Stimulated activated CD8-positive, alpha-beta memory T cell treated with anti-CD3 and anti-CD28 coated beads, Interleukin-12 subunit alpha, Interleukin-12 subunit beta, amount 100 ng/mL, for 4 hours (primary cell): ENCODE results near the gene RANBP1.

Source experiments
- DNase-seq: peaks from one replicate; pipeline ENCODE4 v3.0.0-alpha.2; 2020; ENCODE audit warnings: low read depth

Gene RANBP1

DNA sequence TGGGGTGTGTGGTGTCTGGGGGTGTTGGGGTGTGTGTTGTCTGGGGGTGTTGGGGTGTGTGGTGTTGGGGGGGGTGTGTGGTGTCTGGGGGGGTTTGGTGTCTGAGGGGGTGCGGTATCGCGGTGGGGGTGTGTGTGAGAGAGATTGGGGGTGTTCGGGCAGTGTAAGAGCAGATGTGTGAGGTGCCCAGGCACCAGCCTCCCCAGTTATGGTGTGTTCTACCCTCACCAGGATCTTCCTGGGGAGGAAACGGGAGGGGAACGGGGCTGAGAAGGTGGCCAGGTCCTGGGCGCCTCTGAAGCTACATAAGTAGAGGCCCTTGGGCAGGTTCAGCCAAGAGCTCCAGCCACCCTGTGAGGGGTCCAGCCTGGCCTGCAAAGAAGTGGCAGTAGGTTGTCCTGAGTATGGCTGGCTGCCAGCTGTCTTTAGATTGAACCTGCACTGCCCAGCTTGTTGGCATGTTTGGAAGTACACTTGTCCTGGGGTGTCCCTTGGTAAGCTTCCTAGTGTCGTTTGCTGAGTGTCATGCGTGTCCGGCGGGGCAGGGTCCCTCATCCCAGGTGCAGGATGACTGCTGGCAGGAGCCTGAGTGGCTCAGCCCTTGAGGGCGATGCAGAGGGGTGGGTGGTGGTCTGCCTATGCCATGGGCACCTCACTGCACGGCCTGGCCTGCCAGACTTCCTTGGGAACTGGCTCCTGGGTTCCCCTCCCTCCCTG is 7.6 kb downstream of the RANBP1 start:
- no peak for DNase-seq

DNA sequence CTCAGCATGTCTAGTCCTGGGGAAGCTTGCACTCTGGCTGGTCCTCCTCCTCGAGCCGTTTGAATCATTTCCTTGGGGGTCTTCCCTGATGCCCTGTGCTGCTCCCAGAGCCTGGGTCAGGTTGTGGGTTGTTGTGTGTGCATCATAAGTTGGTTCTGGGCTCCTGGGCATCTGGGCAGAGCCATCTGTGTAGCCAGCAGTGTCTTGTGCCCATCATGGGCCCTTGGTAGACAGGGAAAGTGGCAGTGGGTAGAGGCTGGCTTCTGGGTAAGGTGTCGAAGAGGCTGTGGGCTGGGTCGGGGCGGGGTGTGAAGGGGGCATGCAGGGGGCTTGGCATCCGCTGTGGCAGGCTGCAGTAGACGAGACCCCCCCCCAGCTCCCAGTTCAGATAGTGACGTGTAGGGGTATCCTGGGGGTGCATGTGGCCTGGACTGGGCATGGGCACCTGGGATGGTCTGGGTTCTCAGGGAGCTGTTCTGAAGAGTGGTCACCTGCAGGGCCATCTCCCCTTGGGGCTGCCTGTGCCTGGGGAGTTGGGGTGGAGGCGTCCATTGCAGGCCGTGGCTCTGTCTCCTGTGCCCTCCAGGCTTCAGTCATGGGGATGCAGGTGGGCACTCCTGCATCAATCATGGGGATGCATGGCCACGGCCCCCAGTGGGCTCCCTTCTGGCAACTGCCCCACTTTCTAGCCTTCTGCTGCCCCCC is 8.3 kb downstream of the RANBP1 start:
- DNase-seq = no peak

DNA sequence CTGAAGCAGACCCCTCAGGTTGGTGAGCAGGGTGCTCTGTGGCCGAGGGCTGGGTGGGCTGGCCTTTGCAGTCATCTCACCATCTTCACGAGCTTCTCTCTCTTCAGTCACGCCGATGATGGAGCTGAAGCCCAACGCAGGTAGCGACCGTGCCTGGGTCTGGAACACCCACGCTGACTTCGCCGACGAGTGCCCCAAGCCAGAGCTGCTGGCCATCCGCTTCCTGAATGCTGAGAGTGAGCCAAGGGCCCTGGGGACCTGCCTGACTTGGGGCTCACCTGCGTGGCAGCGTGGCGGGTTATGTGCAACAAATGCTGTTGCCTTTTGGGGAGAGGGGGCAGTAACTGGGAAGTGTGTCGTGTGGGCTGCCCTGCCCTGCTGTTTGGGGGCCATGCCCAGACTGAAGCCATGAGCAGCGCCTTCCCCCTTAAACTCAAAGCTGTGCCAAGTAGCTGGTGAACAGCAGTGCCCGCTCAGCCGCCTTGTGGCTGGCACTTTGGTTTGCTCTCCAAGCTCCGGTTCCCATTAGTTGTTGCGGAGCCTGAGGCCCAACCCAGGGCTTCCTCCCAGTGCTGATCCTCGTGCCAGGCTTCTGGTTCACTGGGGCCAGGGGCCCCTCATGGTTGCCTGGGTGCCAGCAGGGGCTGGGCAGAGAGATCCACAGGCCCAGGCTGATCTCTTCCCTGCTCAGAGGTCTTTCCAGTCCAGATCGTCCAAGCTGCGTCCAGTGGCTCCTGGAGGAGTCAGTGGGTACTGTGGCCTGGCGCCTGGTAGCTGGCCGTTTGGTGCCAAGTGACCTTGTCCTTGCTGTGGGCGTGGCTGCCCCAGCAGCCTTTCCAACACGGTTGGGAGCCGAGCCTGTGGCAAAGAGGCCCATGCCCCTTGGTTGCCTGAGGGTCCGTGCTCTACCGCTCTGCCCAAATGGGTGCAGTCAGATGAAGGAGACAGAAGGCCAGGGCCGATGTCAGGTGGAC is 9.6 kb downstream of the RANBP1 start:
- no peak for DNase-seq

DNA sequence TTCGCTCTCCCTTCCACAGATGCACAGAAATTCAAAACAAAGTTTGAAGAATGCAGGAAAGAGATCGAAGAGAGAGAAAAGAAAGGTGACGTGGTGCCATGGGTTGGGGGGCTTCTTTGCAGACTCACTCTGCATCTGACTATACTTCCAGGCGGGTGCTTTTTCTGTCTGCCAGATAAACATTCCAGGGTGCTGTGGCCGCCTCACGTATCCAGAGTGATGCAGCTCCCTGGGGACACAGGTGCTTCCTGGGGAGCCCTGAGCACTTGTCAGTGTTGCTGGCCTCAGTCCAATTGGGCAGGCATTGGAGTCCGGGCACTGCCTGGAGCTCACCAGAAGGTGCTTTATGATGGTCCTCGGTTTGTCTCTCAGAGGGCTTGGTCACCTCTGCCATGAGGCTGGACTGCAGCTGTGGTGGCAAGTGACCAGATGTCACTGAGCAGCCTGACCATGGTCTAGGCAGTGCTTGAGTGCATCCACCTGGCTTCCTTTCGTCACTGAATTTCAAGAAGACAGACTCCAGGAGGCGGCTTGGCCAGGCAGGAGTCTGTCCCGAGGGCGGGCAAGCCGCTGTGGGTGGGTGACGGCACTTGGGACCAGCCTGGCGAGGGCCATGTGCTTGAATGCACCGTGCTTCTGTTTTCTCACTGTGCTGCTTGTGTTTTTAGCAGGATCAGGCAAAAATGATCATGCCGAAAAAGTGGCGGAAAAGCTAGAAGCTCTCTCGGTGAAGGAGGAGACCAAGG is 10.6 kb downstream of the RANBP1 start:
- no peak for DNase-seq

DNA sequence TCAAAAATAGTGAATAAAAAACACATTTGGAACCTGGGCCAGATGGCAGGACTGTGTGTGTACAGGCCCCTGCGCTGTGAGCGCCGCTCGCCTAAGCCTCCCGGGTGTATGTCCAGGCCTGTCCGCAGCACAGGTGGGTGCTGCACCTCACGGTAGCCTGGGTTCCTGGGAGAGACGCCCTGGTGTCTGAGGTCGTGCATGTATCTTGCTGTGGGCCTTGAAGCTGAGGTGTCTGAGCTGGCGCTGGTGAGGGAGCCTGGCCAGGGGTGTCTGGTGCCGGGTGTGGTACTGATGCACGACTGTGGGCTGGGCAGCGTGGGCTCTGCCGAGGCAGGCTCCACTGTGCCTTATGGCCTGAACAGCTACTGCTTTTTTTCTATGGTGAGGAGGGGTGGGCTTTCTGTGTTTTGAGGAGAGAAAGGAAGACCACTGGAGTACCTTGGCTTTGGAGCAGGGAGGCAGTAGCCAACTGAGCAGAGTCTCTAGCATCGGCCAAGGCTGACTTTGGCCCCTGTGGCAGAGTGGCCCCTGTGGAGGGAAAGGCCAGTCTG is 11.5 kb downstream of the RANBP1 start:
- no peak for DNase-seq

DNA sequence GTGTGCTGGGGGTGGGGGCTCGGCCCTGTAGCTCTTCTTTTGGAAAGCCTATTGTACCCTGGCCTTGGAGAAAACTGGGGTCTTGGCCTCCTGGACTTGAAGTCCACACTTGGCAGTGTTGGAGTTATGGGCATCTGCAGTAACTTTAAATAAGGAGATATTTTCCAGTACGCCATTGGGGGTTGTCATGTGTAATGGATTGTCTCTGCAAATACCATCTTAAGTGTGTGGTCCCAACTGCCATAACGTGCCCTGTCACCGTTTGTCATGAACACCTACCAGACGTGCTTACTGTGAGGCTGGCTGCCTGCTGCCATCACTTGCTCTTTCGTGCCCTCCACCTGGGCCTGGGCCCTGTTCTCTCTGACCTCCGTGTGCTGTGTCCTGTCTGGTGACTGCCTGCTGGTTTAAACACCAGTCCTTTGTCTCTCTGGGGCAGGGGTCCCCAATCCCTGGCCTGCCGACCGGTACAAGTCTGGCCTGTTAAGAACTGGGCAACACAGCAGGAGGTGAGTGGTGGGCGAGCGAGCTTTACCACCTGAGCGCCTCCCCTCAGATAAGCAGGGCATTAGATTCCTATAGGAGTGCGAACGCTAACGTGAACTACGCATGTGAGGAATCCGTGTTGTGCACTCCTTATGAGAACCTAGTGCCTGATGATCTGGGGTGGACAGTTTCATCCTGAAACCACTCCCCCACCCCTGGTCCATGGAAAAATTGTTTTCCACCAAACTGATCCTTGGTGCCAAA is 12.1 kb downstream of the RANBP1 start:
- DNase-seq = no peak

DNA sequence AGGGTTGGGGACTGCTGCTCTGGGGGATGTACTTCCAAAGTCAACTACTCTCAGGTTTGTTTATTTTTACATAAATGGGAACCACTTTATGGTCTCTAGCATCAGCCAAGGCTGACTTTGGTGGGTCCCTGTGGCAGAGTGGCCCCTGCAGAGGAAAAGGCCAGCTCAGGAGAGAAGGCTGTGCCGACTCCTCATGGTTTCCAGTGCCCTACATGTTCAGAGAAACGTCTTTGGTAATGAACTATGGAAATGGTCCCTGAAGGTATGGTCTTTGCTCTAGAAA is 12.7 kb downstream of the RANBP1 start:
- DNase-seq = no peak

DNA sequence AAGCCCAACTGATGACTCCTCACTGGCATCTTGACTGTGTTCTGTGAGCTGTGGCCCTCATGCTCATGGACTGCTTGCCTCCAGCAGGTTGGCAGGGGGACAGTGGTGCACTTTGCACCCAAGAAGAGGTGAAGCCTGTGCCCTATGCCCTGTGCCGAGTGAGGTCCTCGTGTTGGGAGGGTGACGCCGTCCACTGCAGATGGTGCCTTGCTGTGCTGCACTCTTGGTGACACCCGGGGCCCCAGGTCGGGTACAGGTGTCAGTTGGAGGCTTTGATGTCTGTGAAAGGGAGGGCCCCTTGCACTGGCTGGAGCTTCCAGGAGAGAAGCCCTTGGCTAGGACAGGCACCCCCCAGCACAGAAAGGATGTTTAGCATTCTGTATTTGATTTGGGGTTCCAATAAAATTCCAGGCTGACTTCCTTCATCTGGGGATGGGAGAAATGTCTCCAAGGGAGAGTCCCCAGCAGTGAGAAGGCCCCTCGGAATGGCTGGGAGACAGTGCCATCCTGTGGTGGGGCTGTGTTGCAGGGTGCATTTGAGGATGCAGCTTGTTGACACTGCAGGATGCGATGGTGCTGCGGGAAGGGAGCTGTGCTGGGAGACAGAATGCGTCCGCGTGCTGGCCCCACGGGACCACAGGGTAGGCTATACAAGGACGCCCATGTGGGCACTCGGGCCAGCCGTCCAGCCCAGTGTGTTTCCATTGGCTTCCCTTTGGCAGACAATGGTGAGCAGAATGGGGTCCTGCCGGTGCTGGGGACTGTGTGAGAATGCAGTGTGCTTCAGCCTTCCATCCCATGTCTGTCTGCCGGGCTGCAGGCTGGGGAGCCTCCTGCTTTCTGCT is 13.2 kb downstream of the RANBP1 start:
- no peak for DNase-seq

DNA sequence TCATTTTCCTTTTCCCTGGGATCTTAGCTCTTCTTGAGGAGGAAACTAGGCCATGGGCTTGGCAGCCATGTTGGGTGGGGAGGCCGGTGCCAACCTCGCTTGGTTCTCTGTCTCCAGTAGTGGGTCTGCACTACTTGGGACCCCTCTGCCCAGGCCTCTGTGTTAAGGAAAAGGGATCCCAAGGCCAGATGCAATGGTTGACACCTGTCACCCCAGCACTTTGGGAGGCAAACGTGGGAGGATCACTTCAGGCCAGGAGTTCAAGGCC is 13.8 kb downstream of the RANBP1 start:
- DNase-seq = no peak

DNA sequence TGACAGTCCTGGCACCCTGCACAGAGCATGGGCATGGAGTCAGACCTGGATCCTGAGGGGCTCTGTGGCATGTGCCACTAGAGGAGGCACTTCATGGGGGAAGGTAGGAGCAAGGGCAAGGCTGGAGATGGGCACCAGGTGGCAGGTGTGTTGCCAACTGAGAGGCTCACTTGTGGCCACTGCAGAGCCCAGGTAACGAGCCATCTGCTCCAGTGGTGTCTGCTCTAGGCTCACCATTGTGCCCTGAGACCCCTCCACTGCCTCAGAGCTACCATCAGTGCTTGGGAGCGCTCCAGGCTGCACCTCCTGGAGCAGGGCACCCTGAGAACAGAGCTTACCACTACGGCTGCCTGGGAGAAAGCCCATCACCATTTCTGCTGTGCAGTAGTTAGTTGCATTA is 14.4 kb downstream of the RANBP1 start:
- no peak for DNase-seq

DNA sequence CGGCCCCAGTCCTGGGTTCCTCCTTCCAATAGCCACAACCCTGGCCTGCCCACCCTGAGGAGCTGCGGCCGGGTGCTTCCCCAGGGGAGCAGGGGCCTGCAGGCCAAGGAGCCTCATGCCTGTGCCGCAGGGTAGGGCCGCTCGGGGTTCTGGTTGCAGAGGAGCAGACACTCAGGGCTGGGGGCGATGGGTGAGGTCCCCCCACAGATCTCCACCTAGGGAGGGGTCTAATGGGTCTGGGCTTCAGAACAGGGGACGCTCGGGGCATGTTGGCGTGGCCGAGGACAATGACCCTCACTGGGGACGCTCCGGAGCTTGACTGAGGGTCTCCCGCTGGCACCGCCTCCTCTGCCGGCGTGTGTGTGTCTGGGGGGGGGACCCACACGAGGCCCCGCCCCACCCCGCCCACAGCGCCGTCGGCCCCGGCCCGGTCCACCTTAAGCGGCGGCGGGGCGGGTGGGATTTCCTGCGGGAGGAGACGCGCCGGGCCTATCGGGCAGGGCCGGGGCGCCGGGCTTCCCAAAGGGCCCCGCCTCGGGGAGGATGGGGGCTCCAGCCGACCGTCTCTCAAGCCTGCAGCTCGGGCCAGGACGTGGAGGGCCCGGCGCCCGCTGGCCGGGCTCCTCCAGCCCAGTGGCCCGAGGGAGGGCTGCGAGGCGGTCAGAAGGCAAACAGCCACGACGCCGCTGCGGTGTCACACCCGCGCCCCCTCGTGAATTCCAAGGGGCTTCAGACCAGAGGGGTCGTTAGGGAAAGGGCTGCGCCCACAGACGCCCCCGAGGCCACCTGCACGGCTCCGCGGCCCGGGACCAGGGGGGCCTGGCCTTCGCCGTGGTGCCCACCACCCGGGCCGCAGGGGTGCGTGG is 15.1 kb downstream of the RANBP1 start:
- DNase-seq = peak; percentile 72

DNA sequence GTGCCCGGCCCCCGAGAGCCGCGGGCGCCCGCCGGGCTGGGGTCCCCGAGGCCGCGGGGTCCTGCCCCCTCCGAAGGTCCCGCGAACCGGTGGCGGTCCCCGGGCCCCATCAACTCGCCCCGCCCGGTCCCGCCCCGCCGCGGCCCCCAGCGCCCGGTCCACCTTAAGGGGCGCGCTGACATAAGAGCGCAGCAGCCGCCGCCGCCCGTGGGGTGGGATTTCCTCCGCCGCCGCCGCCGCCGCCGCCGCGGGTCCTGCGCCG is 15.6 kb downstream of the RANBP1 start, which contains the start of gene ZDHHC8:
TSS of gene ZDHHC8 (plus strand) at position 208 of the 262 bp plus-strand sequence. CDS start 144 bp downstream, outside the sequence.
- peak; percentile 38 for DNase-seq

DNA sequence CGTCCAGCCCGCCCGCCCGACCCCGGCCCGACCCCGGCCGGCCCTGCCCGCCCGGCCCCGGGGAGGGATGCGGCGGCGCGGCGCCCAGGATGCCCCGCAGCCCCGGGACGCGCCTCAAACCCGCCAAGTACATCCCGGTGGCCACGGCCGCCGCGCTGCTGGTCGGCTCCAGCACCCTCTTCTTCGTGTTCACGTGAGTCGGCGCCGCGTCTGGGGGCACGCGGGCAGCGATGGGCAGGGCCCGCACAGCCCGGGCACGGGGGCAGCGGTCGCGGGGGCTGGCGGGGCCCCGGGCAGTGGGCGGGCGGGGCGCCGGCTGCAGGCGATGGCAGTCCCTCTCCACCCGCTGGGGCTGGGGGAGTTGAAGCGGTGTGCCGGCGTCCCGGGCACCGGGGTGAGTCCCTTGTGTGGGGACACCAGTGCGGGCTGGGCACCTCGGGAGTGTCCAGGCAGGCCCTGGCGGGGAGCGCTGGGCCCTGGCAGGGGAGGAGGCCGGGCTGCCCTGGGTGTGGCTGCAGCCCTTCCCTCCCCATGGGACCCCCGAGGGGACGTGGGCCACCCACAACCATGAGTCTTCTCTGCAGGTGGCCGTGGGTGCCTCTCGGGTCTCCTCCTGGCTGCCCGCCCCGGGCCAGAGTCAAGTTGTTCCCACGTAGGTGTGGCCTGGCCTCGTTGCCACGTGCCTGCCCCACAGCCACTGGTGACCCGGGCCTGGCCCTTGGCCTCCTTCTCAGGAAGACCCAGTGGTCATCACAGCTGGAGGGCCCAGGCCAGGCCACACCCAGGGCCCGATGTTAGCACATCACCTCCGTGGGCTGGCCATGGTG is 16.2 kb downstream of the RANBP1 start:
- no peak for DNase-seq

DNA sequence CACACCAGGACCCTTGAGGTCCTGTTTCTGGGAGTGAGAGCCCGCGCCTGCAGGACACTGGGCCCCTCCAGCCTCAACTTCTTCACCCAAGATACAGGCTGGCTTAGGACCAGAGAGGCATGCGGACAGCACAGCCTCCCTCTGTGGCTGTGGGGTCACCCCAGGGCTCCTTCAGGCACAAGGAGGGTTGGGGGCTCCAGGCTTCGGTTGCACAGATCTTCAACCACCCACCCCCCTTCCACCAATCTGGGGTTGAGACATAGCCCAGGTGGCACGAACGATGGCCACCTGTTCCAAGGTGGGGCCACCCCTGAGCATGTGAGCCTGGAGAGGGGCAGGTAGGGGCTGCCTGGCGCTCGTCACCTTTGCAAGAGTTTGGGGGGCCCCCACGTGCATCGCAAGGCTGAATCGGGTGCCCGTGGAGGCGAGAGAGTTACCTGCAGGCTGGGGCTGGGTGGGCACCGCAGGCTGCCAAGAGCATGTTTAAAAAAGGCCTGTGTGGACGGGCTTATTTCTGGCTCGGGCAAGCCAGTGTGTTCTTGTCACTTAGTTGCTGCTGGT is 16.9 kb downstream of the RANBP1 start:
- DNase-seq = no peak

DNA sequence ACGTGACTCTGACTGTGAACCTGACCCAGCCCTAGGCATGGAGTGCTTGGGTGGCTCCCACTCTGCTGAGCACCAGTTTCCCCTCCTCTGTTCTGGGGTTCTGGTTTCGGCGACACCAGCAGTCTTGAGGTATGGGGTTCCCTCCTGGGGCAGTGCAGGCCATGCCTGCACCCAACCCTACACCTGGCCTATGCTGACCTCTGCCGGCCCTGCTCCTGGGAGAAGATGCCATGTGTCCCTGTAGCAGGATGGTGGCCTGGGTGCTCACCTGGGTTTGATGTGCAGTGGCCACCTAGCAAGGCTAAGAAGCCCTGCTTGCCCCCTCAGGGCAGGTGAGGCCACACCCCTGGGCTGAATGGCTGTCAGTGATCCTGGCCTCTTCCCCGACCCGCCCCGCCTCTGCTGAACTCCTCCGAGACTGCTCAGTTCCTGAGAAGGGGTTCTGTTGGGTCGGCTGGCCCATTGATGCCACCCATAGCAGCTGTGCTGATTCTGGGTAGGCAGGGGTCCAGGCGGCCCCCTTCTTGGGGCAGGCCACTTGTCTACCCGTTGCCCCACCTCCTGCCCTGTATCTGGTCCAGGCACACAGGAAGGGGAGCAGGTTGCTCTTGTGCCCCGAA is 18.1 kb downstream of the RANBP1 start:
- no peak for DNase-seq

DNA sequence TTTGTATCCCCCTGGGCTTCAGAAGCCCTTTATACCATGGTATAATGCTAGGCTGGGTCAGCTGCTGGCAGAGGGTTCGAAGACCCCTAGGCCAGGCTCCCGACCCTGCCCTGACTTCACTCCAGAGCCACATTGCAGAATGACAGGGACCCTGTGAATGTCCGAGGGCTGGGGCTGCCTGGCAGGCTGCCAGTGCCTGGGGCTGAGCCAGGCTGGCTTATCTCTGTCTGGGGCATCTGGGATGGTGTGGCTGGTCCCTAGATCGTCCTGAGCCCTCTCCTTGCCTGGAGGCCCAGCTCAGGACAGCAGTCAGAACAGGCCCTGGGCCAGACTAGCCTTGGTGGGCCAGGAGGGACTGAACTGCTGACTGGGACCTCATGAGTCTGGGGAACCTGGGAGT is 19.4 kb downstream of the RANBP1 start:
- no peak for DNase-seq

DNA sequence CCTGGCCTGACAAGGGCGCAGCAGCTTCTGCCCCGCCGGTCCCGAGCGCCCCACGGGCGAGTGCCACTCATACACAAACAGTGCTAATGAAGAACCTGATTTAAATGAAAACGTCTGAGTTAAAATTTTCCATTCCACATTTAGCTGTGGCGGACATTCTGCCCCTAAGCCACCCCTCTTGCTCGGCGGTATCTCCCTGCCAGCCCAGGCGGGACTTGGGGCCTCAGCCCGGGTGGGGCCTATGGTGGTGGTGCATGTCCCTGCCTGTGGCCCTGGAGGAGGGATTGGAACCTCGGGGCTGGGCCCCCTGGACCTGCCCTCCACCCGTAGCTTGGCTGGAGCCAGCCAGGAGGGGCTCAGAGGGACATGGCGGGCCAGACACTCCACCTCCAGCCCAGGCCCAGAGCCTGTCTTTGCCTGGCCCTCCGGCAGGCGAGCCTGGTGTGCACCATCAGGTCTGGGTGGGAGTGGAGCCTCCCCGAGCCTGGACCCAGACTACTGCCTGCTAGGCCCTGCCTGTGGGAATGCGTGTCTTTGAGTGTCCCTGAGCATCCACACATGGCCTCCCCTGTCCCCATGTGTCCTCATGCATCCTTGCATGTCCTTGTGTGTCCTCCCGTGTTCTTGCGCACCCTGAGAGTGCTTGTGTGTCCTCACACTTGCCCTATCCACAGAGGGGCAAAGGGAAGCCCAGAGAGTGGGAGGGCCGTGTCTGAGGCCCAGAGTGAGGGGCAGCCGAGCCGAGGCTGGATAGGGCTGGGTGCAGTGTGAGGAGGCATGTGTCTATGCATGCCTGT is 20.1 kb downstream of the RANBP1 start:
- no peak for DNase-seq
